PC-9 (cell line): Measurements from ENCODE around the gene OSCP1.

Experiments
- EZH2 ChIP-seq: fragments of 200-600 bp; sonication (generic); IDR thresholded peaks from 2 replicates; pipeline ENCODE4 v1.8.0; 2017; ENCODE audit warnings: antibody characterized with exemption, low read depth
- TF ChIP-seq, protein P1 (sequence below): fragments of 200-600 bp; sonication (generic); conservative IDR thresholded peaks from 2 replicates; pipeline ENCODE4 v1.6.1; 2017; ENCODE audit warnings: mixed run types, antibody characterized with exemption, mild to moderate bottlenecking, moderate library complexity

DNA sequence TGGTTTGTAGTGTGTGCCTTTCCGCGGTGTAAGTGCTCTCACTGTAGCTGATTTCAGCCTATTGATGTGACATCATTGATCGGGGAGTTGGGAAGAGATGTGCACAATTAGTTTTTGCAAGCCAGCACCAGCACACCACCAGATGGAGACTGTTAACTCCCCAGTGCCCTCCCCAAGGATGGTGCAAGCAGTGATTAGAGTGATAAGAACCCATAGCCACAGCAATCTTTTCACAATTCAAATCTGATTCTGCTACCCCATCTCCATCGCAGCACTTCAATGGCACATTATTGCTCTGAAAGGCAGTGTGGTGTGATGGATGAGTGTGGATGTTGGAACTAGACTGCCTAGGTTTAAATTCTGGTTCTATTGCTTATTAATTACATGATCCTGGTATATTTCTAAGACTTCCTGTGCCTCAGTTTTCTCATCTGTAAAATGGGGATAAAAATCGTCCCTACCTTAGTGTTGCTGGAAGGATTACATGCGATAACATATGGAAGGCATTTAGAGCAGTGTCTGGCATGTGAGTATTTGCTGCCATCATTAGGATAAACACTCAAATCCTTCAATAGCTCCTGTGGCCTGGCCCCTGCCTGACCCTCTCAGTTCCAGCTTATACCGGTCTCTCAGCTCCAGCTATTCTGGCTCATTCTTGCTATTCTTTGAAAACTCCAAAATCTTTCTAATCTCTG is 25.8 kb upstream of the OSCP1 start:
- no peak for TF ChIP-seq EZH2
- TF ChIP-seq, protein P1, sequence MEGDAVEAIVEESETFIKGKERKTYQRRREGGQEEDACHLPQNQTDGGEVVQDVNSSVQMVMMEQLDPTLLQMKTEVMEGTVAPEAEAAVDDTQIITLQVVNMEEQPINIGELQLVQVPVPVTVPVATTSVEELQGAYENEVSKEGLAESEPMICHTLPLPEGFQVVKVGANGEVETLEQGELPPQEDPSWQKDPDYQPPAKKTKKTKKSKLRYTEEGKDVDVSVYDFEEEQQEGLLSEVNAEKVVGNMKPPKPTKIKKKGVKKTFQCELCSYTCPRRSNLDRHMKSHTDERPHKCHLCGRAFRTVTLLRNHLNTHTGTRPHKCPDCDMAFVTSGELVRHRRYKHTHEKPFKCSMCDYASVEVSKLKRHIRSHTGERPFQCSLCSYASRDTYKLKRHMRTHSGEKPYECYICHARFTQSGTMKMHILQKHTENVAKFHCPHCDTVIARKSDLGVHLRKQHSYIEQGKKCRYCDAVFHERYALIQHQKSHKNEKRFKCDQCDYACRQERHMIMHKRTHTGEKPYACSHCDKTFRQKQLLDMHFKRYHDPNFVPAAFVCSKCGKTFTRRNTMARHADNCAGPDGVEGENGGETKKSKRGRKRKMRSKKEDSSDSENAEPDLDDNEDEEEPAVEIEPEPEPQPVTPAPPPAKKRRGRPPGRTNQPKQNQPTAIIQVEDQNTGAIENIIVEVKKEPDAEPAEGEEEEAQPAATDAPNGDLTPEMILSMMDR: no peak
